Measurements from ENCODE around the gene SLC9A9.

DNA sequence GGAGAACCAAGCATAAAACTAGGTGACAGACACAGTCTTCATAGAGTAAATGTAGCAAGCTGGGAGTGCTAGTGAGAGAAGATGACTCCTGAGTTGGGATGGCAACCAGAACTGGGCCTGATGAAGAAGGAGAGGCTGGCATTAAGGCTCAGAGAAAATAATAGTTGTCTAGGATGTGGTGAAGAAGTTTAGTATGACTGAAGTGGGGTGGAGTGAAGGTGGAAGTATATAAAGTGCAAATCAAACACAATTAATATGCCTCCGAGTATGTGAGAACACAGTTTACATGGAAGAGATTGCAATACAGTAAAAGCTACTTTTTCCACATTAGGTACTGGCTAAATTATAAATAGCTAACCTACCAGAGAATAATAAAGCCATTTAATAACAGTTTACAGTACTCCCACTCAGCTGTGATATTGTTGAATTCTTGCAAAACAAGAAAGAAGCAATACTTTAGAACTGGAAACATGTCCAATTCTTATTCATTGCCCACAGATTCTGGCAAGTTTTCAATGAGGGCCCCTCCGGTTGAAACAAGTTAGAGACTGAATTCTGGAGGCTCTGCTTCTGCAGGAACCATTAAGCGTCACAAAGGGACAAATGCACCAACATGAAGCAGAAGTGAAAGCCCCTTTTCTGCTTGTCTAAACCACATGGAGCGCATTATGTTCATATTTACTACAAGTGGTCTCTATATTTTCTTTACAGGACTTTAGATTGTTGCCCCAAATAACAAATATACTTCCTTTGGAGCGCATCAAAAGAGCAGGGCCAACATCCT, 243.7 kb downstream of the SLC9A9 start:
- TF ChIP-seq ZNF207 (IDR thresholded peaks at IDR 0.05; ENCODE audit: borderline replicate concordance) (no peak), SUZ12 (IDR thresholded peaks at IDR 0.05; ENCODE audit: unreplicated experiment) (no peak), SMC3 (IDR thresholded peaks at IDR 0.05; ENCODE audit: borderline replicate concordance, low read length) (no peak), USF2 (IDR thresholded peaks at IDR 0.05; ENCODE audit: borderline replicate concordance, low read depth, low read length) (no peak), RAD21 (IDR thresholded peaks at IDR 0.05; ENCODE audit: insufficient read depth, low read depth, low read length) (peak; percentile 8; the same call in 1 of the 2 replicates), POLR2A (IDR thresholded peaks at IDR 0.05; ENCODE audit: low read depth, low read length) (no peak), NFYB (IDR thresholded peaks at IDR 0.05; ENCODE audit: insufficient read depth, low read depth, low read length) (no peak), EP300 (IDR thresholded peaks at IDR 0.05; ENCODE audit: borderline replicate concordance in 1 of 2, control insufficient read depth in 1 of 2, low read depth in 2 of 2, low read length in 2 of 2) (no peak), ZNF384 (IDR thresholded peaks at IDR 0.05; ENCODE audit: borderline replicate concordance, low read depth, low read length) (no peak), CEBPB (IDR thresholded peaks at IDR 0.05; ENCODE audit: borderline replicate concordance in 1 of 2, low read depth in 2 of 2, low read length in 2 of 2) (no peak), TAF1 (IDR thresholded peaks at IDR 0.05; ENCODE audit: borderline replicate concordance, low read depth, low read length) (no peak)
- TF ChIP-seq, protein P1, sequence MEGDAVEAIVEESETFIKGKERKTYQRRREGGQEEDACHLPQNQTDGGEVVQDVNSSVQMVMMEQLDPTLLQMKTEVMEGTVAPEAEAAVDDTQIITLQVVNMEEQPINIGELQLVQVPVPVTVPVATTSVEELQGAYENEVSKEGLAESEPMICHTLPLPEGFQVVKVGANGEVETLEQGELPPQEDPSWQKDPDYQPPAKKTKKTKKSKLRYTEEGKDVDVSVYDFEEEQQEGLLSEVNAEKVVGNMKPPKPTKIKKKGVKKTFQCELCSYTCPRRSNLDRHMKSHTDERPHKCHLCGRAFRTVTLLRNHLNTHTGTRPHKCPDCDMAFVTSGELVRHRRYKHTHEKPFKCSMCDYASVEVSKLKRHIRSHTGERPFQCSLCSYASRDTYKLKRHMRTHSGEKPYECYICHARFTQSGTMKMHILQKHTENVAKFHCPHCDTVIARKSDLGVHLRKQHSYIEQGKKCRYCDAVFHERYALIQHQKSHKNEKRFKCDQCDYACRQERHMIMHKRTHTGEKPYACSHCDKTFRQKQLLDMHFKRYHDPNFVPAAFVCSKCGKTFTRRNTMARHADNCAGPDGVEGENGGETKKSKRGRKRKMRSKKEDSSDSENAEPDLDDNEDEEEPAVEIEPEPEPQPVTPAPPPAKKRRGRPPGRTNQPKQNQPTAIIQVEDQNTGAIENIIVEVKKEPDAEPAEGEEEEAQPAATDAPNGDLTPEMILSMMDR (IDR thresholded peaks at IDR 0.05 in 2 of 3, conservative IDR thresholded peaks at IDR 0.05 in 1 of 3; ENCODE audit: control insufficient read depth in 2 of 3, extremely low read depth in 1 of 3, insufficient read depth in 1 of 3, low read depth in 3 of 3, low read length in 3 of 3) = no peak
- TF ChIP-seq, protein P2, sequence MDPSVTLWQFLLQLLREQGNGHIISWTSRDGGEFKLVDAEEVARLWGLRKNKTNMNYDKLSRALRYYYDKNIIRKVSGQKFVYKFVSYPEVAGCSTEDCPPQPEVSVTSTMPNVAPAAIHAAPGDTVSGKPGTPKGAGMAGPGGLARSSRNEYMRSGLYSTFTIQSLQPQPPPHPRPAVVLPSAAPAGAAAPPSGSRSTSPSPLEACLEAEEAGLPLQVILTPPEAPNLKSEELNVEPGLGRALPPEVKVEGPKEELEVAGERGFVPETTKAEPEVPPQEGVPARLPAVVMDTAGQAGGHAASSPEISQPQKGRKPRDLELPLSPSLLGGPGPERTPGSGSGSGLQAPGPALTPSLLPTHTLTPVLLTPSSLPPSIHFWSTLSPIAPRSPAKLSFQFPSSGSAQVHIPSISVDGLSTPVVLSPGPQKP (IDR thresholded peaks at IDR 0.05; ENCODE audit: low read depth, low read length) = no peak
- TF ChIP-seq, protein P3, sequence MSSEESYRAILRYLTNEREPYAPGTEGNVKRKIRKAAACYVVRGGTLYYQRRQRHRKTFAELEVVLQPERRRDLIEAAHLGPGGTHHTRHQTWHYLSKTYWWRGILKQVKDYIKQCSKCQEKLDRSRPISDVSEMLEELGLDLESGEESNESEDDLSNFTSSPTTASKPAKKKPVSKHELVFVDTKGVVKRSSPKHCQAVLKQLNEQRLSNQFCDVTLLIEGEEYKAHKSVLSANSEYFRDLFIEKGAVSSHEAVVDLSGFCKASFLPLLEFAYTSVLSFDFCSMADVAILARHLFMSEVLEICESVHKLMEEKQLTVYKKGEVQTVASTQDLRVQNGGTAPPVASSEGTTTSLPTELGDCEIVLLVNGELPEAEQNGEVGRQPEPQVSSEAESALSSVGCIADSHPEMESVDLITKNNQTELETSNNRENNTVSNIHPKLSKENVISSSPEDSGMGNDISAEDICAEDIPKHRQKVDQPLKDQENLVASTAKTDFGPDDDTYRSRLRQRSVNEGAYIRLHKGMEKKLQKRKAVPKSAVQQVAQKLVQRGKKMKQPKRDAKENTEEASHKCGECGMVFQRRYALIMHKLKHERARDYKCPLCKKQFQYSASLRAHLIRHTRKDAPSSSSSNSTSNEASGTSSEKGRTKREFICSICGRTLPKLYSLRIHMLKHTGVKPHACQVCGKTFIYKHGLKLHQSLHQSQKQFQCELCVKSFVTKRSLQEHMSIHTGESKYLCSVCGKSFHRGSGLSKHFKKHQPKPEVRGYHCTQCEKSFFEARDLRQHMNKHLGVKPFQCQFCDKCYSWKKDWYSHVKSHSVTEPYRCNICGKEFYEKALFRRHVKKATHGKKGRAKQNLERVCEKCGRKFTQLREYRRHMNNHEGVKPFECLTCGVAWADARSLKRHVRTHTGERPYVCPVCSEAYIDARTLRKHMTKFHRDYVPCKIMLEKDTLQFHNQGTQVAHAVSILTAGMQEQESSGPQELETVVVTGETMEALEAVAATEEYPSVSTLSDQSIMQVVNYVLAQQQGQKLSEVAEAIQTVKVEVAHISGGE (CRISPR knock-in tag; IDR thresholded peaks at IDR 0.05) = no peak
